NB4 (cell line): ENCODE measurements around the gene BNC2.

Experiments
- MYC ChIP-seq: IDR thresholded peaks from 2 replicates; pipeline ENCODE4 v1.6.1; 2011; ENCODE audit warnings: low read depth, low read length
- POLR2A ChIP-seq: IDR thresholded peaks from 2 replicates; pipeline ENCODE4 v1.6.1; 2011; ENCODE audit warnings: mild to moderate bottlenecking; ENCODE audit not compliant: insufficient read length; ENCODE audit errors: extremely low read depth
- TF ChIP-seq, protein P1 (sequence below): IDR thresholded peaks from one replicate; pipeline ENCODE4 v1.5.1; 2012; ENCODE audit warnings: low read depth, low read length
- TF ChIP-seq, protein P2 (sequence below): IDR thresholded peaks from 2 replicates; pipeline ENCODE4 v1.6.1; 2011; ENCODE audit warnings: low read depth, low read length

DNA sequence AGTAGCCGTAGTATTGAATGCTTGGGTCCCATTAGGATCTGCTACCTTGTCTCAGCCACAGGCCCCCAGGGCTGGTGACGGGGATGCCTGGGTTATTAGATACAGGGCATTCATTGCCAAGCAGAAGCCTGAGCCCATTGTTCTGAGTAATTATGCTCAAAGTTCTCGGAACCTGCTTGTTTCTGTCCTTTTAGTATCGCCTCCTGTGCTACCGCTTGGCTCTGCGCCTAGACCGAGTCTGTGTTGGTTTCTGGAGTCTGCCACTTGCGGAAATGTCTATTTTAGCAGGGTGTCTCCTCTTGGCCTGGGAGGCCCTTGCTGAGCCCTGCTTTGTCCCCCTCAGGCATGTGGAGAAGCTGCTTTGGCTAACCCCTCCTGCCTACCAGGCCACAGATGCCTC, 506.1 kb downstream of the BNC2 start:
- no peak for TF ChIP-seq MYC
- TF ChIP-seq, protein P1, sequence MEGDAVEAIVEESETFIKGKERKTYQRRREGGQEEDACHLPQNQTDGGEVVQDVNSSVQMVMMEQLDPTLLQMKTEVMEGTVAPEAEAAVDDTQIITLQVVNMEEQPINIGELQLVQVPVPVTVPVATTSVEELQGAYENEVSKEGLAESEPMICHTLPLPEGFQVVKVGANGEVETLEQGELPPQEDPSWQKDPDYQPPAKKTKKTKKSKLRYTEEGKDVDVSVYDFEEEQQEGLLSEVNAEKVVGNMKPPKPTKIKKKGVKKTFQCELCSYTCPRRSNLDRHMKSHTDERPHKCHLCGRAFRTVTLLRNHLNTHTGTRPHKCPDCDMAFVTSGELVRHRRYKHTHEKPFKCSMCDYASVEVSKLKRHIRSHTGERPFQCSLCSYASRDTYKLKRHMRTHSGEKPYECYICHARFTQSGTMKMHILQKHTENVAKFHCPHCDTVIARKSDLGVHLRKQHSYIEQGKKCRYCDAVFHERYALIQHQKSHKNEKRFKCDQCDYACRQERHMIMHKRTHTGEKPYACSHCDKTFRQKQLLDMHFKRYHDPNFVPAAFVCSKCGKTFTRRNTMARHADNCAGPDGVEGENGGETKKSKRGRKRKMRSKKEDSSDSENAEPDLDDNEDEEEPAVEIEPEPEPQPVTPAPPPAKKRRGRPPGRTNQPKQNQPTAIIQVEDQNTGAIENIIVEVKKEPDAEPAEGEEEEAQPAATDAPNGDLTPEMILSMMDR: no peak
- TF ChIP-seq, protein P2, sequence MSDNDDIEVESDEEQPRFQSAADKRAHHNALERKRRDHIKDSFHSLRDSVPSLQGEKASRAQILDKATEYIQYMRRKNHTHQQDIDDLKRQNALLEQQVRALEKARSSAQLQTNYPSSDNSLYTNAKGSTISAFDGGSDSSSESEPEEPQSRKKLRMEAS: no peak
- TF ChIP-seq POLR2A: no peak
